HepG2 (cell line): Measurements from ENCODE around the gene NPHP1. TPM values are rescaled to one million over a fixed set of nuclear protein-coding genes. Genes with fewer than 3 reads are reported as not detected.

Experiments
- ATAC-seq: fragments of 200-7000 bp; cut with Tn5 transposase; 3 replicates; pipeline ENCODE4 v1.9.1; 2020; ENCODE audit warnings: mild to moderate bottlenecking, moderate library complexity
- BruUV-seq: library from RNA; stranded (reverse); fragments of 400-500 nt; replicated peaks from 2 replicates; lab custom pipeline; 2021; lab: Mats Ljungman, UMichigan
- CTCF ChIA-PET: fragments of 300-600 bp; formaldehyde crosslinking; extraction: SDS; loops from one replicate; lab custom pipeline; 2021; ENCODE audit warnings: low total read pairs, inconsistent platforms, low intra/inter-chr PET ratio; lab: Yijun Ruan, JAX
- POLR2A ChIA-PET: fragments of 350-600 bp; sonication (Branson Sonifier 250); formaldehyde crosslinking; loops from one replicate; lab custom pipeline; 2020; ENCODE audit warnings: antibody characterized with exemption, inconsistent platforms; lab: Yijun Ruan, JAX
- DNase-seq: peaks from one replicate; pipeline ENCODE4 v3.0.0-alpha.2; 2015; ENCODE audit warnings: low spot score
- FAIRE-seq: peaks from 3 replicates; lab custom pipeline; 2011; peaks lifted over from hg19 to GRCh38; lab: Jason Lieb, UNC
- H2AFZ ChIP-seq: one replicate; pipeline ENCODE4 v1.6.1; 2011; ENCODE audit warnings: low read length, inconsistent platforms
- H3K27ac ChIP-seq: fragments of 300-600 bp; 3 replicates; pipeline ENCODE4 v1.8.0; 2011; ENCODE audit warnings: mixed run types, mild to moderate bottlenecking, mixed read lengths, low read length, inconsistent platforms; ENCODE audit not compliant: insufficient read depth; ENCODE audit errors: extremely low read length
- H3K27me3 ChIP-seq, 2 experiments: fragments of 200-600 bp in 1 of 2; 2 replicates in 1 of 2; 3 replicates in 1 of 2; pipeline versions ENCODE4 v1.6.0 to v1.8.0; 2011; ENCODE audit warnings: low read length in 2 of 2, mild to moderate bottlenecking in 2 of 2, moderate library complexity in 2 of 2, inconsistent platforms in 1 of 2; ENCODE audit not compliant: insufficient read depth in 2 of 2, control insufficient read depth in 1 of 2
- H3K36me3 ChIP-seq, 2 experiments: fragments of 200-600 bp in 1 of 2; replicated peaks in 1 of 2; 2 replicates in 1 of 2; 3 replicates in 1 of 2; pipeline versions ENCODE4 v1.5.1 to v1.8.0; 2011; ENCODE audit warnings: low read length in 2 of 2, inconsistent platforms in 1 of 2; ENCODE audit not compliant: insufficient read depth in 2 of 2, control insufficient read depth in 1 of 2
- H3K4me1 ChIP-seq: 2 replicates; pipeline ENCODE4 v1.5.1; 2012; ENCODE audit warnings: low read length, inconsistent platforms; ENCODE audit not compliant: insufficient read depth
- H3K4me2 ChIP-seq: 2 replicates; pipeline ENCODE4 v1.6.0; 2011; ENCODE audit warnings: low read depth, low read length, inconsistent platforms
- H3K4me3 ChIP-seq, 3 experiments: fragments of 200-600 bp in 1 of 3; sonication (generic), shearing (Covaris generic) in 1 of 3; replicated peaks in 1 of 3; 2 replicates each; pipeline ENCODE4 v1.5.1; 2011 to 2016; ENCODE audit warnings: low read length in 3 of 3, inconsistent platforms in 2 of 3, low read depth in 2 of 3, mild to moderate bottlenecking in 2 of 3, control low read depth in 1 of 3, mixed read lengths in 1 of 3; ENCODE audit not compliant: insufficient read depth in 1 of 3
- H3K79me2 ChIP-seq: one replicate; pipeline ENCODE4 v1.6.1; 2011; ENCODE audit warnings: low read length, inconsistent platforms; ENCODE audit not compliant: insufficient read depth
- H3K9ac ChIP-seq: 2 replicates; pipeline ENCODE4 v1.6.0; 2011; ENCODE audit warnings: mild to moderate bottlenecking, low read depth, low read length, inconsistent platforms; ENCODE audit not compliant: insufficient read depth
- H3K9me3 ChIP-seq: 2 replicates; pipeline ENCODE4 v1.5.1; 2012; ENCODE audit warnings: mild to moderate bottlenecking, low read length
- H4K20me1 ChIP-seq: 2 replicates; pipeline ENCODE4 v1.6.0; 2011; ENCODE audit warnings: inconsistent platforms, mild to moderate bottlenecking, low read length, moderate library complexity; ENCODE audit not compliant: insufficient read depth
- CAMTA2 ChIP-seq: sonication (generic); formaldehyde crosslinking; IDR thresholded peaks from 2 replicates; pipeline ENCODE4 v1.4.0; 2020; ENCODE audit warnings: mild to moderate bottlenecking, missing genetic modification reagents, borderline replicate concordance
- KLF16 ChIP-seq, 2 experiments: sonication (generic) in 1 of 2; formaldehyde crosslinking in 1 of 2; IDR thresholded peaks; 2 replicates each; pipeline versions ENCODE4 v1.6.1 to v1.8.0; 2016 to 2023; ENCODE audit warnings: missing genetic modification reagents in 2 of 2, missing compliant biosample characterization in 1 of 2
- SATB2 ChIP-seq: sonication (generic); formaldehyde crosslinking; IDR thresholded peaks from 2 replicates; pipeline ENCODE4 v1.5.0; 2020; ENCODE audit warnings: missing genetic modification reagents
- SIN3A ChIP-seq: IDR thresholded peaks from 2 replicates; pipeline ENCODE4 v1.6.1; 2011; ENCODE audit warnings: low read depth, mild to moderate bottlenecking, control low read depth, low read length, borderline replicate concordance
- SIX1 ChIP-seq: sonication (generic); formaldehyde crosslinking; IDR thresholded peaks from 2 replicates; pipeline ENCODE4 v1.4.0; 2020; ENCODE audit warnings: missing genetic modification reagents, borderline replicate concordance
- SRSF9 ChIP-seq: fragments of 200-400 bp; formaldehyde crosslinking; IDR thresholded peaks from 2 replicates; pipeline ENCODE4 v1.6.1; 2018; ENCODE audit warnings: borderline replicate concordance, mild to moderate bottlenecking, low read depth, low read length; ENCODE audit not compliant: insufficient read depth, poor library complexity, severe bottlenecking
- ZBTB7A ChIP-seq: sonication (generic); formaldehyde crosslinking; IDR thresholded peaks from 2 replicates; pipeline ENCODE4 v1.8.0; 2022; ENCODE audit warnings: mild to moderate bottlenecking, missing genetic modification reagents
- ZNF224 ChIP-seq: sonication (generic); formaldehyde crosslinking; IDR thresholded peaks from 2 replicates; pipeline ENCODE4 v1.5.0; 2020; ENCODE audit warnings: mild to moderate bottlenecking, missing genetic modification reagents
- WGBS: methylation state at CpG from one replicate; pipeline ENCODE4 v1.1.6; 2017; ENCODE audit warnings: low lambda C conversion rate; 5-methylcytosine and 5-hydroxymethylcytosine counted together
- in situ Hi-C: cut with HindIII; loops from 2 replicates; pipeline ENCODE4 v1.10.0; 2017; ENCODE audit warnings: low pct_unique_long_range_greater_than_20kb; ENCODE audit not compliant: extremely low pct_ligation_motif_present
- intact Hi-C: fragments of 100-400 bp; cut with micrococcal nuclease; formaldehyde crosslinking; loops from one replicate; pipeline ENCODE4 v1.10.0; 2022; ENCODE audit not compliant: unreplicated experiment
- polyA plus RNA-seq, 8 experiments: library from polyadenylated mRNA; depleted of rRNA in 3 of 8; stranded (reverse) in 7 of 8; unstranded in 1 of 8; fragments of >200 nt; fragmentation: Illumina TruSeq in 4 of 8; extraction: Trizol in 4 of 8; gene quantifications; 2 replicates each; pipeline versions ENCODE4 v1.2.1 to v1.2.3, GENCODE V29; 2011 to 2016; ENCODE audit warnings: low read depth in 4 of 8, missing spikeins in 1 of 8, mixed read lengths in 1 of 8; ENCODE audit not compliant: insufficient read depth in 1 of 8
- total RNA-seq, 5 experiments: library from RNA; depleted of rRNA; stranded (reverse); fragments of >200 nt; fragmentation: Illumina TruSeq; extraction: Trizol; gene quantifications; 2 replicates each; pipeline ENCODE4 v1.2.3, GENCODE V29; 2016; ENCODE audit warnings: low read depth in 1 of 5
- TF ChIP-seq, protein P1 (sequence below): sonication (generic); formaldehyde crosslinking; IDR thresholded peaks from 2 replicates; pipeline ENCODE4 v1.4.0; 2020; ENCODE audit warnings: missing genetic modification reagents
- TF ChIP-seq, protein P2 (sequence below): sonication (generic); formaldehyde crosslinking; IDR thresholded peaks from 2 replicates; pipeline ENCODE4 v1.4.0; 2020; ENCODE audit warnings: mild to moderate bottlenecking, missing genetic modification reagents
- TF ChIP-seq, protein P3 (sequence below): sonication (generic); formaldehyde crosslinking; IDR thresholded peaks from 2 replicates; pipeline ENCODE4 v1.5.1; 2020; ENCODE audit warnings: mild to moderate bottlenecking, missing genetic modification reagents, borderline replicate concordance

The NPHP1 gene
- total and polyA plus RNA-seq, 2 of the 13 experiments (the other 11 are each of a cell fraction or from before 2014, with no cell fraction given) = 2.7 to 4.8 TPM

DNA sequence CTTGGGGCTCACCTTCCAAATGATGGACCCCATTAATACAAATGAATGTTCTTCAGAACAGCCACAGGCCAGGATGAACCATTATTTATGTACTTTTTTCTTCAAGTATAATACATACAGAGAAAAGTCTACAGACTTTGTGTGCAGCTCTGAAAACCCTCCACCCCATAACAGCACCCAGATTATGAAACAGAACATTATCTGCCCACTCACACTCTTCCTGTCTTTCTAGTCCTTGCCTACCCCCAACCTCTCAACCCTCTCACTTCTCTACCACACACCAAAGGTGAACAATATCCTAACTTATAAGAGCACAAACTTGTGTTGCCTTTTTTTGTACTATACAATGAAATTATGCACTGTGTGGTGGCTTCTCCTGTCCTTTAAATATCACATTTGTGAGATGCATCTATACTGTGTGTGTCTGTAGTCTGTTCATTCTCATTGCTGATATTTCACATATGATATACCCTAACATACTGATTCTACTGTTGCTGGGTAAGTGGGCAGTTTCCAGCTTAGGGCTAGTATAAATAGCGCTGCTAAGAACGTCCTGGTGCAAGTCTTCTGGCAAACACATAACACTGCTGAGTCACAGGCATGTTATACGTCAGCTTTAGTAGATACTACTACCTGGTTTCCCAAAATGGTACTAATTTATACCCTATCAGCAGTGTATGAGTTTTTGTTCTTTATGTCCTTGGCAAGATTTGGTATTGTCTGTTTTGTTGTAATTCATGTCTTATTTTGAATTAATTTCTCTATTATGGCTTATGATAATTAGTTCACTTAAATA is 1.0 kb upstream of the NPHP1 start:
- DNase-seq (no peak), FAIRE-seq (no peak), ATAC-seq (no peak)
- CTCF ChIA-PET = no interaction called here
- in situ Hi-C loops = no loop called here
- Histone ChIP-seq H3K9ac (no peak overlapping the region), H3K36me3 (peaks cover 3 to 13% of the 10 kb centered on the region in 2 experiments; a peak in 2 of 5 replicates), H3K4me3 (peak overlapping the region in 1 of 3 experiments; percentile 84; a peak in 2 of 6 replicates), H3K79me2 (no peaks in the 10 kb centered on the region), H3K9me3 (no peaks in the 10 kb centered on the region), H3K27ac (no peak overlapping the region), H3K4me1 (peaks cover 19% of the 10 kb centered on the region), H4K20me1 (no peaks in the 10 kb centered on the region), H3K4me2 (peak overlapping the region; percentile 89), H2AFZ (peak overlapping the region; percentile 91), H3K27me3 (no peaks in the 10 kb centered on the region; a peak in 1 of 5 replicates)
- no TSS peak for BruUV-seq
- WGBS = 45% methylated on average over 3 of the region's 3 CpGs
- intact Hi-C loops = no loop called here
- POLR2A ChIA-PET = no interaction called here
- TF ChIP-seq KLF16 (CRISPR knock-in tag; IDR thresholded peaks at IDR 0.05) = no peak
- no peak for TF ChIP-seq SATB2 (CRISPR knock-in tag)
- no peak for TF ChIP-seq SIN3A
- TF ChIP-seq, protein P1, sequence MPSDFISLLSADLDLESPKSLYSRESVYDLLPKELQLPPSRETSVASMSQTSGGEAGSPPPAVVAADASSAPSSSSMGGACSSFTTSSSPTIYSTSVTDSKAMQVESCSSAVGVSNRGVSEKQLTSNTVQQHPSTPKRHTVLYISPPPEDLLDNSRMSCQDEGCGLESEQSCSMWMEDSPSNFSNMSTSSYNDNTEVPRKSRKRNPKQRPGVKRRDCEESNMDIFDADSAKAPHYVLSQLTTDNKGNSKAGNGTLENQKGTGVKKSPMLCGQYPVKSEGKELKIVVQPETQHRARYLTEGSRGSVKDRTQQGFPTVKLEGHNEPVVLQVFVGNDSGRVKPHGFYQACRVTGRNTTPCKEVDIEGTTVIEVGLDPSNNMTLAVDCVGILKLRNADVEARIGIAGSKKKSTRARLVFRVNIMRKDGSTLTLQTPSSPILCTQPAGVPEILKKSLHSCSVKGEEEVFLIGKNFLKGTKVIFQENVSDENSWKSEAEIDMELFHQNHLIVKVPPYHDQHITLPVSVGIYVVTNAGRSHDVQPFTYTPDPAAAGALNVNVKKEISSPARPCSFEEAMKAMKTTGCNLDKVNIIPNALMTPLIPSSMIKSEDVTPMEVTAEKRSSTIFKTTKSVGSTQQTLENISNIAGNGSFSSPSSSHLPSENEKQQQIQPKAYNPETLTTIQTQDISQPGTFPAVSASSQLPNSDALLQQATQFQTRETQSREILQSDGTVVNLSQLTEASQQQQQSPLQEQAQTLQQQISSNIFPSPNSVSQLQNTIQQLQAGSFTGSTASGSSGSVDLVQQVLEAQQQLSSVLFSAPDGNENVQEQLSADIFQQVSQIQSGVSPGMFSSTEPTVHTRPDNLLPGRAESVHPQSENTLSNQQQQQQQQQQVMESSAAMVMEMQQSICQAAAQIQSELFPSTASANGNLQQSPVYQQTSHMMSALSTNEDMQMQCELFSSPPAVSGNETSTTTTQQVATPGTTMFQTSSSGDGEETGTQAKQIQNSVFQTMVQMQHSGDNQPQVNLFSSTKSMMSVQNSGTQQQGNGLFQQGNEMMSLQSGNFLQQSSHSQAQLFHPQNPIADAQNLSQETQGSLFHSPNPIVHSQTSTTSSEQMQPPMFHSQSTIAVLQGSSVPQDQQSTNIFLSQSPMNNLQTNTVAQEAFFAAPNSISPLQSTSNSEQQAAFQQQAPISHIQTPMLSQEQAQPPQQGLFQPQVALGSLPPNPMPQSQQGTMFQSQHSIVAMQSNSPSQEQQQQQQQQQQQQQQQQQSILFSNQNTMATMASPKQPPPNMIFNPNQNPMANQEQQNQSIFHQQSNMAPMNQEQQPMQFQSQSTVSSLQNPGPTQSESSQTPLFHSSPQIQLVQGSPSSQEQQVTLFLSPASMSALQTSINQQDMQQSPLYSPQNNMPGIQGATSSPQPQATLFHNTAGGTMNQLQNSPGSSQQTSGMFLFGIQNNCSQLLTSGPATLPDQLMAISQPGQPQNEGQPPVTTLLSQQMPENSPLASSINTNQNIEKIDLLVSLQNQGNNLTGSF (CRISPR knock-in tag) = no peak
- TF ChIP-seq, protein P2, sequence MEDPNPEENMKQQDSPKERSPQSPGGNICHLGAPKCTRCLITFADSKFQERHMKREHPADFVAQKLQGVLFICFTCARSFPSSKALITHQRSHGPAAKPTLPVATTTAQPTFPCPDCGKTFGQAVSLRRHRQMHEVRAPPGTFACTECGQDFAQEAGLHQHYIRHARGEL (CRISPR knock-in tag) = no peak
- no peak for TF ChIP-seq SRSF9
- no peak for TF ChIP-seq ZBTB7A (CRISPR knock-in tag)
- no peak for TF ChIP-seq ZNF224 (CRISPR knock-in tag)
- no peak for TF ChIP-seq CAMTA2 (CRISPR knock-in tag)
- TF ChIP-seq, protein P3, sequence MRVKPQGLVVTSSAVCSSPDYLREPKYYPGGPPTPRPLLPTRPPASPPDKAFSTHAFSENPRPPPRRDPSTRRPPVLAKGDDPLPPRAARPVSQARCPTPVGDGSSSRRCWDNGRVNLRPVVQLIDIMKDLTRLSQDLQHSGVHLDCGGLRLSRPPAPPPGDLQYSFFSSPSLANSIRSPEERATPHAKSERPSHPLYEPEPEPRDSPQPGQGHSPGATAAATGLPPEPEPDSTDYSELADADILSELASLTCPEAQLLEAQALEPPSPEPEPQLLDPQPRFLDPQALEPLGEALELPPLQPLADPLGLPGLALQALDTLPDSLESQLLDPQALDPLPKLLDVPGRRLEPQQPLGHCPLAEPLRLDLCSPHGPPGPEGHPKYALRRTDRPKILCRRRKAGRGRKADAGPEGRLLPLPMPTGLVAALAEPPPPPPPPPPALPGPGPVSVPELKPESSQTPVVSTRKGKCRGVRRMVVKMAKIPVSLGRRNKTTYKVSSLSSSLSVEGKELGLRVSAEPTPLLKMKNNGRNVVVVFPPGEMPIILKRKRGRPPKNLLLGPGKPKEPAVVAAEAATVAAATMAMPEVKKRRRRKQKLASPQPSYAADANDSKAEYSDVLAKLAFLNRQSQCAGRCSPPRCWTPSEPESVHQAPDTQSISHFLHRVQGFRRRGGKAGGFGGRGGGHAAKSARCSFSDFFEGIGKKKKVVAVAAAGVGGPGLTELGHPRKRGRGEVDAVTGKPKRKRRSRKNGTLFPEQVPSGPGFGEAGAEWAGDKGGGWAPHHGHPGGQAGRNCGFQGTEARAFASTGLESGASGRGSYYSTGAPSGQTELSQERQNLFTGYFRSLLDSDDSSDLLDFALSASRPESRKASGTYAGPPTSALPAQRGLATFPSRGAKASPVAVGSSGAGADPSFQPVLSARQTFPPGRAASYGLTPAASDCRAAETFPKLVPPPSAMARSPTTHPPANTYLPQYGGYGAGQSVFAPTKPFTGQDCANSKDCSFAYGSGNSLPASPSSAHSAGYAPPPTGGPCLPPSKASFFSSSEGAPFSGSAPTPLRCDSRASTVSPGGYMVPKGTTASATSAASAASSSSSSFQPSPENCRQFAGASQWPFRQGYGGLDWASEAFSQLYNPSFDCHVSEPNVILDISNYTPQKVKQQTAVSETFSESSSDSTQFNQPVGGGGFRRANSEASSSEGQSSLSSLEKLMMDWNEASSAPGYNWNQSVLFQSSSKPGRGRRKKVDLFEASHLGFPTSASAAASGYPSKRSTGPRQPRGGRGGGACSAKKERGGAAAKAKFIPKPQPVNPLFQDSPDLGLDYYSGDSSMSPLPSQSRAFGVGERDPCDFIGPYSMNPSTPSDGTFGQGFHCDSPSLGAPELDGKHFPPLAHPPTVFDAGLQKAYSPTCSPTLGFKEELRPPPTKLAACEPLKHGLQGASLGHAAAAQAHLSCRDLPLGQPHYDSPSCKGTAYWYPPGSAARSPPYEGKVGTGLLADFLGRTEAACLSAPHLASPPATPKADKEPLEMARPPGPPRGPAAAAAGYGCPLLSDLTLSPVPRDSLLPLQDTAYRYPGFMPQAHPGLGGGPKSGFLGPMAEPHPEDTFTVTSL (CRISPR knock-in tag) = no peak
- no peak for TF ChIP-seq SIX1 (CRISPR knock-in tag)
